GM04503 (cell line): ENCODE results near the gene TMIGD2.

Source experiments
- DNase-seq: peaks from one replicate; pipeline ENCODE4 v3.0.0-alpha.2; 2012; ENCODE audit warnings: low read depth

Gene TMIGD2

GRCh38 chr19:4326837-4327251, 24.7 kb upstream of the TMIGD2 start:
- DNase-seq, result no peak

GRCh38 chr19:4326215-4326836, 24.1 kb upstream of the TMIGD2 start:
- DNase-seq, result no peak

DNA sequence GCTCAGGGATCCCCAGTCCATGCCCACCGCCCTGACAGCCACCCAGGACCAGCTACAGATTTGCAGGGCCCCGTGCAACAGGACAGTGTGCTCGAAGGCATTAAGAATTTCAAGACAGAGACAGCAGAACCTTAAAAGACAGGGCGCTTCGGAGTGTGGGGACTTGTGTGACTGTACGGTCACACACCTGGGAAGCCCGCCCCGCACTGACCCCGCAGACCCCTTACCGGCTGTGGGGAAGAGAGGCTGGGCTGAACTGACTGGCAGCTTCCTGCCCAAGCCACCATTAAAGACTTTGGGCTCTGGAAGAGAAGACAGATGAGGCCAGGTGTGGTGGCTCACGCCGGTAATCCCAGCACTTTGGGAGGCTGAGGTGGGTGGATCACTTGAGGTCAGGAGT, 22.0 kb upstream of the TMIGD2 start:
- no peak for DNase-seq

DNA sequence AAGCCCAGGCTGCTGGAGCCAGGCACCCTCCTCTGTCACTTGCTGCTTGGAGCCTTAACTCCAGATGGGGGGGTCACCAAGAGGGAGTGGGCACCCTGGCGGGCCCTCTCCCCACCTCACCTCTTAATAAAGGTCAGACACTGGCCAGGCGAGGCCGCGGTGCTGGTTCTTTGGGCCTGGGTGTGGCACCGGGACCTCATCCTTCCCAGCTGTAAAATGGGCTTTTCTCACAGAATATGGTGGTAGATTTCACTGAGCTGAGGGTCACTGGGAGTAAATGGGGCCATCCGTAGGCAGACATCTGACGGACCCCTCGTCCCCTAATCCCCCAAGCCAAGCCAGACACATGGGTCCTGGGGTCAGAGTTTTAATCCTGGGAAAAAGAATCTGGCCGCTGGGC, 21.5 kb upstream of the TMIGD2 start:
- DNase-seq, result no peak

DNA sequence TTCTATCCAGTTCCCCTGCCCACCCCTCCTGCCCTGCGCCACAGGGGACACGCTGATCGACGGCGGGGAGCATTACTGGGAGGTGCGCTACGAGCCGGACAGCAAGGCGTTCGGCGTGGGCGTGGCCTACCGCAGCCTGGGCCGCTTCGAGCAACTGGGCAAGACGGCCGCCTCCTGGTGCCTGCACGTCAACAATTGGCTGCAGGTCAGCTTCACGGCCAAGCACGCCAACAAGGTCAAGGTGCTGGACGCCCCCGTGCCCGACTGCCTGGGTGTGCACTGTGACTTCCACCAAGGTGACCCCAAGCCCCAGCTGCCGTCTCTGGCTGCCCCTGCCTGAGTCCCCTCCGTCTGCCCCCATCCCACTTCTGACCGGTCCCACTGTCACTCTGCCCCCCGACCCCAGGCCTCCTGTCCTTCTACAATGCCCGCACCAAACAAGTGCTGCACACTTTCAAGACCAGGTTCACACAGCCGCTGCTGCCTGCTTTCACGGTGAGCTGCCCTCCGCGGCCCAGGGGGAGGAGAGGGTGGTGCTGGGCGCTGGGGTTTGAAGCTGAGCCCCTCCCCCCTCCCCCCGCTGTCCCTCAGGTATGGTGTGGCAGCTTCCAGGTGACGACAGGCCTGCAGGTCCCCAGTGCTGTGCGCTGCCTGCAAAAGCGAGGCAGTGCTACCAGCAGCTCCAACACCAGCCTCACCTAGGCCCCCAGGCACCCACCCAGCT, 20.9 kb upstream of the TMIGD2 start:
- no peak for DNase-seq

DNA sequence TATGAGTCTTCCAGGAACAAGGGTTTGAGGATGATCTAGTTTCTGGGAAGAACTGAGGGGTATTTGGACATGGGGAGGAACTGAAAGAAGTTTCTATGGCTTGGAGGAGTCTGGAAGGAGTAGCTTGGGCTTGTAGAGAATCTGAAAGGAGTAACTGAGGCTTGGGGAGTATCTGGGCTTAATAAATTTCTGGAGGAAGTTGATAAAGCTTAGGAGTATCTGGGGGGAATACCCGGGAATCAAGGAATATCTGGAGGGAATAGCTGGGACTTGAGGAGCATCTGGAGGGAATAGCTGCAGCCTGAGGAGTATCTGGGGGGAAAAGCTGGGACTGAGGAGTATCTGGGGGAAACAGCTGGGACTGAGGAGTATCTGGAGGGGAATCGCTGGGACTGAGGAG, 18.2 kb upstream of the TMIGD2 start:
- no peak for DNase-seq

DNA sequence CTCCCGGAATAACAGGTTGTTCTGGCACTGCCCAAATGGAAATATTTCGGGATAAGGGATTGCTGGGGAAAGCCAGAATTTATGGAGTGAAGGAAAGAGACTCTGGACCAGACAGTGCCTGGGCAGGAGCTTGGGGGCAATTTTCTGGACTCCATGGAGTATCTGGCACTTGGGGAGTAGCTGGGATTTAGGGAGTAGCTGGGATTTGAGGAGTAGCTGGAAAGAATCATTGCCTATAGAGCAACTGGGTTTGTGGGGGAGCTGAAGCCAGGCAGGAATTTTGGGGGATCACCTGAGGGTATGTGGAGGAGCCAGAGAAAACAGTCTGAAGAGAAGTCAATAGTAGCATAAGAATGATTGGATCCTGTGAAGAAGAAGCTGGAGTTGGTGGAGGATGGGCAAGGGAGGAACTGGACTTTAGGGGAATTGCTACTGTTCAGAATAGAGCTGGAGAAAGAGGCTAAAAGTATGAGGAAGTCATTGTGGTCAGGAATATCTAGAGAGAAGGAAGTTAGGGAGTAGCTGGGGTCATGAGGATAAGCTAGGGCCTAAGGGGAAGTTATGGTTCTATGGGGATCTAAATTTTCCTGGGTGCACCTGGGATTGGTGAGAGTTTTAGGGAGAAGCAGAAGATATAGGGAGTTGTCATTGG, 17.0 kb upstream of the TMIGD2 start:
- no peak for DNase-seq

GRCh38 chr19:4318460-4318859, 16.3 kb upstream of the TMIGD2 start:
- no peak for DNase-seq

DNA sequence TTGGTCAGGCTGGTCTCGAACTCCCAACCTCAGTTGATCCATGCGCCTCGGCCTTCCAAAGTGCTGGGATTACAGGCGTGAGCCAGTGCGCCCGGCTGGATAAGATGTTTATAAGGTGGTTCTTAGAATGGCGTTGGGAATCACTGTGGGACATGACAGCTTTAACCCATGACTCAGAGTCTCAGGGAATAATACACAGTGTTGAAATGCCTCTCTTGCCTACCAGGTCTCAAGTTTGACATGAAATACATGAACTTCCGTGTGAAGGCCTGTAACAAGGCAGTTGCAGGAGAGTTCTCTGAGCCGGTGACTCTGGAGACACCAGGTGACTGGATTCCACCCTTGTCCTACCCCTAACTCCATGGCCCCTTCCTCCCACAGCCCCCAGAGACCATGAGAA, 14.8 kb upstream of the TMIGD2 start:
- no peak for DNase-seq

- no peak for DNase-seq
Observed at GRCh38 chr19:4313847-4314490, 11.8 kb upstream of the TMIGD2 start.

DNA sequence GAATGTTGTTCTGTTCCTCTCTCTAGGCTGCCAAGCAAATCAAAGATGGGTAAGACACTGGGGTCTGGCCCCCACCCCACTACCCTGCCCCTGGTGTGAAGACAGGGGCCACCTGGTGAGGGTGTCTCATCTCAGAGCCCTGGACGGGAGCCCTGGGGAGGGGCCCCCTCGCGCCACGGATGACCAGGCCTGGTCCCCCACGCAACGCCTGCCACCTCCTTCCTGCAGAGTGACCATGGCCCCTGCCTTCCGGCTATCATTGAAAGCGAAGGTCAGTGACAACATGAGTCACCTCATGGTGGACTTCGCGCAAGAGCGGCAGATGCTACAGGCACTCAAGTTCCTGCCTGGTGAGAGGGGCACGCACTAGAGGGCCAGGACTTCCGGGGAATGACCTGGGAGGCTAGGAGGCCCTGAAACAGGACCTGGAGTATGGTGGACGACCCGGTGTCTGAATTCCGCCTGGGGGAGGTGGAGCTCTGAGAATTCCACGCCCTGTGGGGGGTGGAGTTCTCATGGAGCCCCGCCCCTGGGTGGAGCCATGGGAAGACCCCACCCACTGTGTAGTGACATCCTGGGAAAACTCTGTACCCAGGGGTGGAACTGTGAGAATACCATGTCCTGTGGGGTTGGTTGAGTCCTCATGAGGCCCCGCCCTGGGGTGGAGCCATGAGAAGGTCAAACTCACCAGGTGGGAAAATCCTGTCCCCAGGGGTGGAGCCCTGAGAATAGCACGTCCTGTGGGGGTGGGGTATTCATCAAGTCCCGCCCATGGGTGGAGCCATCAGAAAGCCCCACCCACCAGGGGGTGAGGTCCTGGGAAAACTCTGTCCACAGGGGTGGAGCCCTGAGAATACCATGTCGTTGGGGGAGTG, 8.3 kb upstream of the TMIGD2 start:
- no peak for DNase-seq

DNA sequence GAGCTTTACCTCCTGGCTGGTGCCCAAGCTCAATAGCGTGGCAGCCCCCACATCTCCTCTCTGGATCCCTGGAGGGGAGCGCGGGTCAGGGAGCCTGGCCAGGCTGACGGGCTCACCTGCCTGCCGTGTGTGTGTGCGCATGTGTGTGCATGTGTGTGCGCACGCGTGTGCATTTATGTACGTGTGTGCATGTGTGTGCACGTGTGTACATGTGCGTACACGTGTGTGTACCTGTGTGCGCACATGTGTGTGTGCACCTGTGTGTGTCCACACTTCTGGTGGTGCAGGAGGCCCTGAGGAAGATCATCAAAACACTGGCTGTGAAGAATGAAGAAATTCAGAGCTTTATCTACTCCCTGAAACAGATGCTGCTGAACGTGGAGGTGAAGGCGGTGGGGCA, 3.5 kb upstream of the TMIGD2 start:
- DNase-seq, result no peak

- DNase-seq, result no peak
Observed at GRCh38 chr19:4305257-4305612, 3.0 kb upstream of the TMIGD2 start.

DNA sequence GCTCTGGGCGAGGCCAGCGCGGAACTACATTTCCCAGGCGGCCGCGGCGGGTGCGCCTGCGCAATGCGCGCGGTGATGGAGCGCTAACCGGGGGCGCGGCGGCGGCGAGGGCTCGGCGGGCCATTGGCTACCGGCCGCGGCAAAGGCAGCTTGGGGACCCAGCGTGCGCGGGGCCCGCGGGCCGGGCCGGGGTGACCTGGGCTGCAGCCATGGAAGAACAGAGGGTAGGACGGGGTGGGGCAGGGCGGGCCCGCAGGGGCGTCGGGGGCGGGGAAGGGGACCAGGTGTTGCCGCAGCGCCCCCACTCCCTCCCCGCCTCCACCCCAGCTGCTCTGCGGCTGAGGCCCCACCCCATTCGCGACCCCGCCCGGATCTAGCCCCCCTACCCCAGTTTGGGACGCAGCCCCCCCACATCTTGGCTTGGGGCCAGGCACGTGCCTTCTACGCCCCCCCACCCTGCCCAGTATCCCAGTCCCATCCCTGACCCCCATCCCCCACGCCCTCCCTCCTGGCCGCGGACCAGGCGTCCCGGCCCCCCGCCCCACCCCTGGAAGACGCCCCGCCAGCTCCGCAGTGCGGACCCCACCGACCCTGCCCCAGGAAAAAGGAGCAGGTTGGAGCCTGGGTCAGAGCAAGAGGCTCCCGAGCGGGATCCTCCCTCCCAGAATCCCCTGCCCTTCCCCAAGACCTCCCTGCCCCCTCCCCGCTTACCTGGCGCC, 2.5 kb upstream of the TMIGD2 start, which contains the start of gene FSD1:
FSD1 (plus strand) TSS at position 61 of the 719 bp plus-strand sequence; CDS start at position 210, 149 bp downstream.
- no peak for DNase-seq

DNA sequence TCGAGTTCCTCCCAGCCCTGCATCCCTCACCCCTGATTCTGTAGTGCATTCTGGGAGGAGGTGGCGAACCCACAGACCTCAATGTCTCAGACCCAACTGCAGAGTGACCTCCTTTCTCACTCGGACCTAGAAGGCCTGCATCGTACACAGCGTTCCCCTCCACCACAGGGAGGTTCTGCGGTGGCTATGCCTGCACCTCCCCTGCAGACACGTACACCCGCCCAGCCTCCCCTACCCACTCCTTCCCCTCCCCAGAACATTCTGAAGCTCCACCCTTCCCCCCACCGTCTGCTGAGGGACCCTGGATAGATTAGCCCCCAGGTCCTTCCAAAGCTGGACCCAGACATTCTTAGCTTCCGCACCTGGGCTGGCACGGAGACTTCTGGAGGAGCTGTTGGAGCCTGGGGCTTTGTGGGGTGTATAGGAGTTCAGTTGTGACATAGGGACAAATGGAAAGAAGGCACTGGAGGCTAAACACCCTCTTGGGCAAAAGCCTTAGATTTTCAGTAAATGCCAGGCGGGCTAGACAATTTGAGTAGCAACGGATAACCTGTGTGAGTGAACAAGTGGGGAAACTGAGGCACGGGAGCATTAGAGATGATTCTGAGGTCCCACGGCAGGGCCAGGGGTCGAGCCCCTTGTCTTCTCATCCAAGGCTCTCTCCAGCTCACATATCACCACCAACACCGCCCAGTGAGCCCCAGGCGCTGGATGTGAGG, 1.8 kb upstream of the TMIGD2 start:
- DNase-seq, result no peak

DNA sequence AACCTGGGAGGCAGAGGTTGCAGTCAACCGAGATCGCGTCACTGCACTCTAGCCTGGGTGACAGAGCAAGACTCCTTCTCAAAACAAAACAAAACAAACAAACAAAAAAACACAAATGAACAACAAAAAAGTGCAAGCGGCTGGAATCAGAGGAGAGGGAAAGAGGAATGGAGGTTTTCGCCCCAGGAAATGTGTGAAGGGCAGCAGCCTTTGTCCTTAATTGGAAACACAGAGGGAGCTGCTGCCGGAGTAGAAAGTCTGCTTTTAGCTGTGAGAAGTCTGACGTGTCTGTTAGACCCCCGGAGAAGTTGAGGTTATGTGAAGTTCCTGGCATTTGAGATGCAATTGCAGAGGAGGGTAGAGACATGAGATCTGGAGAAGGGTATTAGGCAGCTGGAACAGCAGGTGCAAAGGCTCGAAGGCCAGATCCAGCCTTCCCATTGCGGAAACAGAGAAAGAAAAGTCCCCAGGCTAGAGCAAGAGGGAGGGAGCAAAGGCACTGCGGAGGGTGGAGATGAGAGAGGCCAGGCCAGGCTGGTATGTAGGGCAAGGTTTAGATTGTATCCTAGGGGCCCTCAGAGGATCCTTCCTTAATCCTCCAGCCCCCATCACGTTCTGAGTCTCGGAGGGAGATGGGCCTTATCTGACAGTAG, 473 bp downstream of the TMIGD2 start:
- DNase-seq, result no peak

DNA sequence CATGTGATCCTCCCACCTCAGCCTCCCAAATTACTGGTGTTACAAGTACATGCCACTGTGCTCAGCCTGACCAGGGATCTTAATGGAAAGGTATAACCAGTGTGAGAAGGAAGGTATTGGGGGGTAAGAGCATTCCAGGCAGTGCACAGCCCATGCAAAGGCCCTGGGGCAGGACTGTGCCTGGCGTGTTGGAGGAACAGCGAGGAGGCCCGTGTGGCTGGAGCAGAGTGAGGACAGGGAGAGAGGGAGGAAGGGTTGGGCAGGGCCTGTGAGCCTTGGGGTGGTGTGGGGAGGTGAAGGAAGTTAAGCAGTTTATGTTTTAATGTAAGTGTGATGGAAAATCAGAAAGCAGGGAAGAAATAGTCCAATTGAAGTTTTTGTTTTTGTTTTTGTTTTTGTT, 1.6 kb downstream of the TMIGD2 start:
- no peak for DNase-seq

DNA sequence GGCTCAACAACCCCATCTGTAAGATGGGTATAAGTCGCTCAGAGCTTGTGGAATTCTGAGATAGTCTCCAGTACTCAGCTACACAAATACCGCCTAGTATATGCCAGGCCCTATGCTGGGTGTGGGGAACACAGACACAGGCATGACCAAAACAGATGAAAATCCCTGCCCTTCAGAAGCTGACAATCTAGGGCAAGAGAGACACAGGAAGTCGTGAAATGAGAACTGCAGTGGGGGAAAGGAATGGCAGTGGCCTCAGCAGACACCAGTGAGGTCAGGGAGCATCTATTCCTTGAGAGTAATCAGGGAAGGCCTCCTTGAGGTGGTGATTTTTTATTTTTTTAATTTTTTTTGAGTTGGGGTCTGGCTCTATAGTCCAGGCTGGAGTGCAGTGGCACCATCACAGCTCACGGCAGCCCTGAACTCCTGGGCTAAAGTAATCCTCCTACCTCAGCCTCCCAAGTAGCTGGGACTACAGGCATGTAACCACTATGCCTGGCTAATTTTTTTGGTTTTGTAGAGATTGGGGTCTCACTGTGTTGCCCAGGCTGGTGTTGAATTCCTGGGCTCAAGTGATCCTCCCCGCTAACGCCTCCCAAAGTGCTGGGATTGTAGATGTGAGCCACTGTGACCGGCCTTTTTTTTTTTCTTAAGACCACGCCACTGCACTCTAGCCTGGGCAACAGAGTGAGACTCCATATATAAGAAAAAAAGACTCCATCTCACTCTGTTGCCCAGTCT, 3.2 kb downstream of the TMIGD2 start:
- DNase-seq, result no peak
